CD14-positive monocyte (primary cell): ENCODE results near the gene DDX10. TPM values are rescaled to one million over a fixed set of nuclear protein-coding genes. Genes with fewer than 3 reads are reported as not detected.

ENCODE experiments used
- DNase-seq, 3 donors: peaks; one replicate each; pipeline ENCODE4 v3.0.0-alpha.2; 2011 to 2022
- H2AFZ ChIP-seq: 2 replicates; pipeline ENCODE4 v1.6.0; 2012; ENCODE audit warnings: mild to moderate bottlenecking, low read depth, low read length, inconsistent platforms; ENCODE audit not compliant: insufficient read depth, poor library complexity, severe bottlenecking
- H3K27ac ChIP-seq, 2 donors: 1 replicate in 1 of 2; 2 replicates in 1 of 2; pipeline ENCODE4 v1.5.1; 2012 to 2013; ENCODE audit warnings: low read length in 2 of 2, control low read depth in 1 of 2, inconsistent platforms in 1 of 2, low read depth in 1 of 2, mild to moderate bottlenecking in 1 of 2
- H3K27me3 ChIP-seq, 2 donors: one replicate each; pipeline versions ENCODE4 v1.6.0 to v1.6.1; 2011 to 2013; ENCODE audit warnings: low read length in 2 of 2; ENCODE audit not compliant: control insufficient read depth in 2 of 2, insufficient read depth in 2 of 2
- H3K36me3 ChIP-seq, 2 donors: replicated peaks in 1 of 2; 1 replicate in 1 of 2; 2 replicates in 1 of 2; pipeline versions ENCODE4 v1.5.1 to v1.6.1; 2012 to 2013; ENCODE audit warnings: low read length in 2 of 2, control low read depth in 1 of 2, inconsistent platforms in 1 of 2, mild to moderate bottlenecking in 1 of 2; ENCODE audit not compliant: insufficient read depth in 2 of 2, control insufficient read depth in 1 of 2
- H3K4me1 ChIP-seq, 2 donors: 1 replicate in 1 of 2; 2 replicates in 1 of 2; pipeline versions ENCODE4 v1.5.1 to v1.6.1; 2012 to 2013; ENCODE audit warnings: low read length in 2 of 2, control low read depth in 1 of 2, inconsistent platforms in 1 of 2, mild to moderate bottlenecking in 1 of 2, moderate library complexity in 1 of 2; ENCODE audit not compliant: insufficient read depth in 2 of 2, control insufficient read depth in 1 of 2
- H3K4me2 ChIP-seq: replicated peaks from 2 replicates; pipeline ENCODE3; 2012; ENCODE audit warnings: low read length, moderate library complexity, mild to moderate bottlenecking; ENCODE audit not compliant: poor library complexity, severe bottlenecking; ENCODE audit errors: extremely low read depth
- H3K4me3 ChIP-seq, 3 experiments: fragments of 200-600 bp in 1 of 3; sonication (generic) in 1 of 3; replicated peaks in 1 of 3; 1 replicate in 2 of 3; 2 replicates in 1 of 3; pipeline ENCODE4 v1.5.1; 2011 to 2013; ENCODE audit warnings: low read length in 3 of 3, mild to moderate bottlenecking in 3 of 3, control low read depth in 2 of 3, low read depth in 2 of 3, inconsistent platforms in 1 of 3, moderate library complexity in 1 of 3
- H3K79me2 ChIP-seq: 2 replicates; pipeline ENCODE4 v1.6.0; 2012; ENCODE audit warnings: mild to moderate bottlenecking, control low read depth, inconsistent platforms, low read length, moderate library complexity; ENCODE audit not compliant: insufficient read depth
- H3K9ac ChIP-seq: 2 replicates; pipeline ENCODE4 v1.6.0; 2017; ENCODE audit warnings: low read length, mild to moderate bottlenecking; ENCODE audit not compliant: insufficient read depth, poor library complexity, severe bottlenecking
- H3K9me3 ChIP-seq, 2 donors: replicated peaks in 1 of 2; 1 replicate in 1 of 2; 2 replicates in 1 of 2; pipeline versions ENCODE4 v1.5.1 to v1.6.1; 2012 to 2013; ENCODE audit warnings: low read length in 2 of 2, control low read depth in 1 of 2; ENCODE audit not compliant: control insufficient read depth in 1 of 2, insufficient read depth in 1 of 2
- H4K20me1 ChIP-seq: 2 replicates; pipeline ENCODE4 v1.6.0; 2012; ENCODE audit warnings: mild to moderate bottlenecking, low read length, control low read depth, moderate library complexity; ENCODE audit not compliant: insufficient read depth
- H3K27ac Mint-ChIP-seq, 7 donors: one replicate each; pipeline ENCODE4 v1.8.0; 2020; ENCODE audit warnings: mild to moderate bottlenecking in 7 of 7, mixed read lengths in 7 of 7, moderate library complexity in 6 of 7, inconsistent platforms in 2 of 7
- H3K27me3 Mint-ChIP-seq, 3 donors: one replicate each; pipeline ENCODE4 v1.8.0; 2021 to 2022; ENCODE audit warnings: low read depth in 3 of 3, mild to moderate bottlenecking in 3 of 3, mixed read lengths in 3 of 3, moderate library complexity in 3 of 3, inconsistent platforms in 1 of 3
- H3K36me3 Mint-ChIP-seq, 2 donors: one replicate each; pipeline ENCODE4 v1.8.0; 2020; ENCODE audit warnings: mixed read lengths in 2 of 2, inconsistent platforms in 1 of 2, mild to moderate bottlenecking in 1 of 2
- H3K4me1 Mint-ChIP-seq: one replicate; pipeline ENCODE4 v1.8.0; 2020; ENCODE audit warnings: mild to moderate bottlenecking, mixed read lengths
- H3K4me3 Mint-ChIP-seq, 2 donors: one replicate each; pipeline ENCODE4 v1.8.0; 2020; ENCODE audit warnings: mild to moderate bottlenecking in 2 of 2, mixed read lengths in 2 of 2, moderate library complexity in 1 of 2
- H3K9me3 Mint-ChIP-seq, 7 donors: one replicate each; pipeline ENCODE4 v1.8.0; 2020 to 2022; ENCODE audit warnings: mixed read lengths in 7 of 7, mild to moderate bottlenecking in 6 of 7, moderate library complexity in 6 of 7, inconsistent platforms in 2 of 7
- WGBS: methylation state at CpG from one replicate; pipeline ENCODE4 v1.1.5; 2013; ENCODE audit warnings: missing lambda C conversion rate; ENCODE audit not compliant: insufficient coverage; 5-methylcytosine and 5-hydroxymethylcytosine counted together
- intact Hi-C, 2 donors: fragments of 100-400 bp; cut with micrococcal nuclease; formaldehyde crosslinking; loops; one replicate each; pipeline versions ENCODE4 v1.15.0 to v1.15.1; 2023
- polyA plus RNA-seq, 3 donors: library from polyadenylated mRNA; depleted of rRNA in 1 of 3; unstranded in 2 of 3; stranded (reverse) in 1 of 3; fragments of 300-500 nt in 2 of 3; fragments of >200 nt in 1 of 3; fragmentation: Illumina TruSeq in 2 of 3; gene quantifications; 1 replicate in 2 of 3; 2 replicates in 1 of 3; pipeline ENCODE4 v1.2.3, GENCODE V29; 2012 to 2021
- TF ChIP-seq, protein P1 (sequence below): fragments of 200-600 bp; IDR thresholded peaks from one replicate; pipeline ENCODE4 v1.8.0; 2022; ENCODE audit warnings: antibody characterized with exemption, mild to moderate bottlenecking

The DDX10 gene
- polyA plus RNA-seq, 3 donors: 5.0 to 6.3 (median 5.3) TPM

DNA sequence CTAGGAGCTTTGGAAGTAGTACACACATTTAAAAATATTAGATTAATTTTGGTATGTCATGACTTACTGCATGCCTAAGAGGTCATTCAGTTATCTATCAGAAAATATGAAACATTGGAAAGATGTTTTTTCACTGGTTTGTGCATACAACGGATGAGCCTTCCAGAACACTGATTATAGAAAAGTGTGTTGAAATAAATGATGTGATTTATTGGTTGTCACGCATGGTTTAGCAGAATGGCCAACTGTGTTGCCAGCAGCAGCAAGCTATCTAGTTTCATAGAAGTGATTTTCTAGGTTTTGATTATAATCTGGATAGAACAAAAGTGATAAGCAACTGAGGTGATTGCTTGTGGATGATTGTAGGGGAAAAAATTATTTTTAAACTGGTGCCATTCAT is 53.6 kb downstream of the DDX10 start:
- H3K27ac ChIP-seq: no peak overlapping the region
- 100% methylated on average over 2 of the region's 2 CpGs for WGBS

DNA sequence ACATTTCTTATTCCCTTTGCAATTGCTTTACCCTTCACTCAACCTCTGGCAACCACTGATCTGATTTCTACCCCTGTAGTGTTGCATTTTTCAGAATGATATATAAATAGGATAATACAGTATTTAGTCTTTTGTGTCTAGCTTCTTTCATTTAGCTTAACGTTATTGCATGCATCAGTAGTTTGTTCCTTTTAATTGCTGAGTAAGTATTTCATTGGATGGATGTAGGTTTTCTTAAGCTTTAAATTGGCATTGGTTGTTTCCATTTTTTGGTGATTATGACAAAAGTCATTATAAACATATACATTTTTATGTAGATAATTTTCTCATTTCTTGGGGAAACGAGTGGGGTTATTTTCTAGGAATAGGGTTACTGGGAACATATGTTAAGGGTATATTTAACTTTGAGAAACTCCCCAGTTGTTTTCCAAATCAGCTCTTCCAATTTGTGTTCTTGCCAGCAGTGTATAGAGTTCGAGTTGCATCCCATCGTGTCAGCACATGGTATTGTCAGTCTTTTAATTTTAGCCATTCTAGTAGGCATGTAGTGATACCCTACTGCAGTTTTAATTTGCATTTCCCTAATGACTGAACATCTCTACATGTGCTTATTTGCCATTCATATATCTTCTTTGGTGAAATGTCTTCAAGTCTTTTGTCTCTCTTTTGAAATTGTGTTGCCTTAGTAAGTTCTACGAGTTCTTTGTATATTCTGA is 60.3 kb downstream of the DDX10 start:
- no peaks in the 10 kb centered on the region for H3K27me3 Mint-ChIP-seq
- H3K27ac Mint-ChIP-seq: no peak overlapping the region
- Histone ChIP-seq H2AFZ (no peak overlapping the region), H3K9ac (no peak overlapping the region), H3K27me3 (no peaks in the 10 kb centered on the region), H3K27ac (no peak overlapping the region), H3K36me3 (peaks cover 9 to 45% of the 10 kb centered on the region in 2 donors), H3K4me3 (no peak overlapping the region), H3K4me2 (no peak overlapping the region), H3K79me2 (no peaks in the 10 kb centered on the region), H3K4me1 (no peaks in the 10 kb centered on the region), H4K20me1 (no peaks in the 10 kb centered on the region), H3K9me3 (no peaks in the 10 kb centered on the region)
- DNase-seq: no peak
- intact Hi-C loops: no loop called here
- WGBS: no CpG with 5 or more reads among the region's 5 CpGs
- peaks cover 32 to 36% of the 10 kb centered on the region in 2 donors for H3K36me3 Mint-ChIP-seq
- TF ChIP-seq, protein P1, sequence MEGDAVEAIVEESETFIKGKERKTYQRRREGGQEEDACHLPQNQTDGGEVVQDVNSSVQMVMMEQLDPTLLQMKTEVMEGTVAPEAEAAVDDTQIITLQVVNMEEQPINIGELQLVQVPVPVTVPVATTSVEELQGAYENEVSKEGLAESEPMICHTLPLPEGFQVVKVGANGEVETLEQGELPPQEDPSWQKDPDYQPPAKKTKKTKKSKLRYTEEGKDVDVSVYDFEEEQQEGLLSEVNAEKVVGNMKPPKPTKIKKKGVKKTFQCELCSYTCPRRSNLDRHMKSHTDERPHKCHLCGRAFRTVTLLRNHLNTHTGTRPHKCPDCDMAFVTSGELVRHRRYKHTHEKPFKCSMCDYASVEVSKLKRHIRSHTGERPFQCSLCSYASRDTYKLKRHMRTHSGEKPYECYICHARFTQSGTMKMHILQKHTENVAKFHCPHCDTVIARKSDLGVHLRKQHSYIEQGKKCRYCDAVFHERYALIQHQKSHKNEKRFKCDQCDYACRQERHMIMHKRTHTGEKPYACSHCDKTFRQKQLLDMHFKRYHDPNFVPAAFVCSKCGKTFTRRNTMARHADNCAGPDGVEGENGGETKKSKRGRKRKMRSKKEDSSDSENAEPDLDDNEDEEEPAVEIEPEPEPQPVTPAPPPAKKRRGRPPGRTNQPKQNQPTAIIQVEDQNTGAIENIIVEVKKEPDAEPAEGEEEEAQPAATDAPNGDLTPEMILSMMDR: no peak
- peaks cover 2% of the 10 kb centered on the region for H3K4me1 Mint-ChIP-seq
- H3K9me3 Mint-ChIP-seq: peaks cover 0 to 4% (median 0%) of the 10 kb centered on the region in 7 donors
- H3K4me3 Mint-ChIP-seq: no peak overlapping the region

More for the DNA sequence above, 53.6 kb downstream of the DDX10 start:
- TF ChIP-seq, protein P1: no peak
- Histone ChIP-seq H3K36me3 (peaks cover 11 to 53% of the 10 kb centered on the region in 2 donors), H3K27me3 (no peaks in the 10 kb centered on the region), H3K9me3 (no peaks in the 10 kb centered on the region), H3K4me2 (no peak overlapping the region), H3K9ac (no peak overlapping the region), H3K4me1 (no peaks in the 10 kb centered on the region), H2AFZ (no peak overlapping the region), H3K4me3 (no peak overlapping the region), H3K79me2 (no peaks in the 10 kb centered on the region), H4K20me1 (no peaks in the 10 kb centered on the region)
- peaks cover 0 to 2% (median 0%) of the 10 kb centered on the region in 7 donors for H3K9me3 Mint-ChIP-seq
- H3K27ac Mint-ChIP-seq: no peak overlapping the region
- H3K4me3 Mint-ChIP-seq: no peak overlapping the region
- peaks cover 57 to 61% of the 10 kb centered on the region in 2 donors for H3K36me3 Mint-ChIP-seq
- peaks cover 0 to 2% (median 0%) of the 10 kb centered on the region in 3 donors for H3K27me3 Mint-ChIP-seq
- H3K4me1 Mint-ChIP-seq: no peaks in the 10 kb centered on the region
- no peak for DNase-seq
- intact Hi-C loops: no loop called here
